Caco-2 (cell line): ENCODE data around the gene GDF10. TPM values are rescaled to one million over a fixed set of nuclear protein-coding genes. Genes with fewer than 3 reads are reported as not detected.

Source experiments
- BruUV-seq: library from RNA; stranded (reverse); fragments of 400-500 nt; replicated peaks from 2 replicates; lab custom pipeline; 2021; lab: Mats Ljungman, UMichigan
- CTCF ChIA-PET: fragments of 300-600 bp; sonication (Branson Sonifier 250); formaldehyde crosslinking; loops from one replicate; lab custom pipeline; 2022; ENCODE audit warnings: antibody characterized with exemption; lab: Charles Lee
- POLR2A ChIA-PET: fragments of 300-600 bp; sonication (Branson Sonifier 250); formaldehyde crosslinking; loops from one replicate; lab custom pipeline; 2022; ENCODE audit warnings: antibody characterized with exemption; lab: Charles Lee
- DNase-seq, 2 experiments: peaks; one replicate each; pipeline versions ENCODE4 v3.0.0 to v3.0.0-alpha.2; 2020 to 2022
- H3K27me3 ChIP-seq: replicated peaks from 2 replicates; pipeline ENCODE4 v1.6.0; 2011; ENCODE audit warnings: low read length; ENCODE audit not compliant: control insufficient read depth, insufficient read depth
- H3K36me3 ChIP-seq: 2 replicates; pipeline ENCODE4 v1.5.1; 2011; ENCODE audit warnings: low read length; ENCODE audit not compliant: control insufficient read depth, insufficient read depth
- H3K4me1 ChIP-seq: fragments of 250-450 bp; sonication (Bioruptor Pico); 2 replicates; pipeline ENCODE4 v1.5.1; 2020; ENCODE audit warnings: mild to moderate bottlenecking
- H3K4me3 ChIP-seq: 2 replicates; pipeline ENCODE4 v1.5.1; 2011; ENCODE audit warnings: low read depth, mild to moderate bottlenecking, control low read depth, low read length
- H3K9me3 ChIP-seq: fragments of 250-450 bp; sonication (Bioruptor Pico); 2 replicates; pipeline ENCODE4 v1.5.1; 2020; ENCODE audit warnings: mild to moderate bottlenecking, moderate library complexity
- H3K27ac Mint-ChIP-seq: one replicate; pipeline ENCODE4 v1.8.0; 2022; ENCODE audit warnings: mixed read lengths; ENCODE audit not compliant: unreplicated experiment
- H3K27me3 Mint-ChIP-seq: one replicate; pipeline ENCODE4 v1.8.0; 2022; ENCODE audit warnings: mixed read lengths; ENCODE audit not compliant: insufficient read depth, unreplicated experiment
- H3K36me3 Mint-ChIP-seq: one replicate; pipeline ENCODE4 v1.8.0; 2022; ENCODE audit warnings: mild to moderate bottlenecking, mixed read lengths; ENCODE audit not compliant: insufficient read depth, unreplicated experiment
- H3K4me1 Mint-ChIP-seq: one replicate; pipeline ENCODE4 v1.8.0; 2022; ENCODE audit warnings: low read depth, mixed read lengths; ENCODE audit not compliant: unreplicated experiment
- H3K4me3 Mint-ChIP-seq: one replicate; pipeline ENCODE4 v1.8.0; 2022; ENCODE audit warnings: mild to moderate bottlenecking, moderate library complexity, mixed read lengths; ENCODE audit not compliant: unreplicated experiment
- H3K9me3 Mint-ChIP-seq: one replicate; pipeline ENCODE4 v1.8.0; 2022; ENCODE audit warnings: mixed read lengths; ENCODE audit not compliant: unreplicated experiment
- intact Hi-C: fragments of 100-400 bp; cut with micrococcal nuclease; formaldehyde crosslinking; loops from one replicate; pipeline ENCODE4 v1.10.0; 2022; ENCODE audit not compliant: unreplicated experiment
- total RNA-seq: library from RNA; stranded (reverse); gene quantifications from 2 replicates; pipeline ENCODE4 v1.2.3, GENCODE V29; 2022
- TF ChIP-seq, protein P1 (sequence below), 2 experiments: fragments of 200-600 bp in 1 of 2; IDR thresholded peaks; 1 replicate in 1 of 2; 2 replicates in 1 of 2; pipeline versions ENCODE4 v1.5.1 to v1.8.0; 2011 to 2022; ENCODE audit warnings: antibody characterized with exemption in 1 of 2, control low read depth in 1 of 2, inconsistent platforms in 1 of 2, low read depth in 1 of 2, low read length in 1 of 2, mild to moderate bottlenecking in 1 of 2, moderate library complexity in 1 of 2; ENCODE audit not compliant: insufficient read depth in 1 of 2, severe bottlenecking in 1 of 2, unreplicated experiment in 1 of 2

GDF10 gene
- total RNA-seq, 1 experiment from 2014 or later: not detected

DNA sequence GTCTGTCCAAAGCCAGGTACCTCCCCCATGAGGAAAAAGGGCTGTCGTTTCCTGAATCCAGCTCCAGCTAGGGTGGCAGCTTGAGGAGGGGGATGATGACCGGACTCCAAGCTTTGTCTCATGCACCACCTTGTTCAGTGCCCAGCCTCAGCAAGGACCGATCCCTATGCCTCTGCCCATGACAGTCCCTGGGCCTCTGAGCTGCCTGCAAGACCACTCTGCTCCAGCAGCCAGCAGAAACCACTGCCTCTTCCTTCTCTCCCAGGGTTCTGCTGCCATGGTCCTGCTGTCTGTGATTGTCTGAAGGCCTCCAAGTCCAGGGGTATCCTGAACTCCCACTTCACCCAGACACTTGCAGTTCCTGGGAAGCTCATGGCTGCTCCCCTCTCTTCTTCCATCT lies 21.3 kb upstream of the GDF10 start:
- no peaks in the 10 kb centered on the region for H3K4me1 ChIP-seq
- H3K4me3 Mint-ChIP-seq: no peak overlapping the region
- H3K27me3 Mint-ChIP-seq: peaks cover 21% of the 10 kb centered on the region
- CTCF ChIA-PET: no interaction called here
- intact Hi-C loops: no loop called here
- H3K4me1 Mint-ChIP-seq: peaks cover 6% of the 10 kb centered on the region
- H3K27me3 ChIP-seq: no peaks in the 10 kb centered on the region
- H3K27ac Mint-ChIP-seq: no peak overlapping the region
- POLR2A ChIA-PET: no interaction called here
- BruUV-seq: no TSS peak
- TF ChIP-seq, protein P1, sequence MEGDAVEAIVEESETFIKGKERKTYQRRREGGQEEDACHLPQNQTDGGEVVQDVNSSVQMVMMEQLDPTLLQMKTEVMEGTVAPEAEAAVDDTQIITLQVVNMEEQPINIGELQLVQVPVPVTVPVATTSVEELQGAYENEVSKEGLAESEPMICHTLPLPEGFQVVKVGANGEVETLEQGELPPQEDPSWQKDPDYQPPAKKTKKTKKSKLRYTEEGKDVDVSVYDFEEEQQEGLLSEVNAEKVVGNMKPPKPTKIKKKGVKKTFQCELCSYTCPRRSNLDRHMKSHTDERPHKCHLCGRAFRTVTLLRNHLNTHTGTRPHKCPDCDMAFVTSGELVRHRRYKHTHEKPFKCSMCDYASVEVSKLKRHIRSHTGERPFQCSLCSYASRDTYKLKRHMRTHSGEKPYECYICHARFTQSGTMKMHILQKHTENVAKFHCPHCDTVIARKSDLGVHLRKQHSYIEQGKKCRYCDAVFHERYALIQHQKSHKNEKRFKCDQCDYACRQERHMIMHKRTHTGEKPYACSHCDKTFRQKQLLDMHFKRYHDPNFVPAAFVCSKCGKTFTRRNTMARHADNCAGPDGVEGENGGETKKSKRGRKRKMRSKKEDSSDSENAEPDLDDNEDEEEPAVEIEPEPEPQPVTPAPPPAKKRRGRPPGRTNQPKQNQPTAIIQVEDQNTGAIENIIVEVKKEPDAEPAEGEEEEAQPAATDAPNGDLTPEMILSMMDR (IDR thresholded peaks at IDR 0.05; ENCODE audit: insufficient read depth in 1 of 2, low read depth in 1 of 2, low read length in 1 of 2, severe bottlenecking in 1 of 2, unreplicated experiment in 1 of 2): no peak
- H3K4me3 ChIP-seq: no peak overlapping the region
- H3K9me3 ChIP-seq: peaks cover 9% of the 10 kb centered on the region
- H3K9me3 Mint-ChIP-seq: peaks cover under 1% of the 10 kb centered on the region
- no peak for DNase-seq
- no peaks in the 10 kb centered on the region for H3K36me3 ChIP-seq
- H3K36me3 Mint-ChIP-seq: no peaks in the 10 kb centered on the region

DNA sequence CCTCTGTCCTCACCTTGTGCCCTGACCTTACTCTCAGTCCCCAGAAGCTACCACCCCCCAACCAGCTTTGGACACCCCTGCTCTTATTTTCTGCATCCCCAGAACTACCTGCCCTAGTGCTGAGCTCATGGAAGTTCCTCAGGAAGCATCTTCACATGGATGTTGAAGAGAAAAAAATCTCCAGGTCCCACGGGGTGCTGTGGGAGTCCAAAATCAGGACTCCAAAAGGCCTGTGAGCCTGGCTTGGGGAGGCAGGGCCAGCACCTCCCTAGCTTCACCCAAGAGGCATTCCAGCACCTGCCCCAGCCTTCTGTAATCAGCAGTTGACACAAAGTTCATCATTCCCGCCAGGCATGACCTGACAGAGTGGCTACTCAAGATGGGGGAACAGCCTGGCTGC lies 20.7 kb upstream of the GDF10 start:
- Mint-ChIP-seq H3K4me1 (peaks cover 6% of the 10 kb centered on the region), H3K27me3 (peaks cover 22% of the 10 kb centered on the region), H3K4me3 (no peak overlapping the region), H3K27ac (no peak overlapping the region), H3K36me3 (no peaks in the 10 kb centered on the region), H3K9me3 (no peaks in the 10 kb centered on the region)
- BruUV-seq: no TSS peak
- ChIA-PET CTCF (no interaction called here), POLR2A (no interaction called here)
- DNase-seq: no peak
- Histone ChIP-seq H3K4me3 (no peak overlapping the region), H3K9me3 (peaks cover 4% of the 10 kb centered on the region), H3K36me3 (no peaks in the 10 kb centered on the region), H3K4me1 (no peaks in the 10 kb centered on the region), H3K27me3 (no peaks in the 10 kb centered on the region)
- intact Hi-C loops: no loop called here
- TF ChIP-seq, protein P1 (IDR thresholded peaks at IDR 0.05; ENCODE audit: insufficient read depth in 1 of 2, low read depth in 1 of 2, low read length in 1 of 2, severe bottlenecking in 1 of 2, unreplicated experiment in 1 of 2): no peak

DNA sequence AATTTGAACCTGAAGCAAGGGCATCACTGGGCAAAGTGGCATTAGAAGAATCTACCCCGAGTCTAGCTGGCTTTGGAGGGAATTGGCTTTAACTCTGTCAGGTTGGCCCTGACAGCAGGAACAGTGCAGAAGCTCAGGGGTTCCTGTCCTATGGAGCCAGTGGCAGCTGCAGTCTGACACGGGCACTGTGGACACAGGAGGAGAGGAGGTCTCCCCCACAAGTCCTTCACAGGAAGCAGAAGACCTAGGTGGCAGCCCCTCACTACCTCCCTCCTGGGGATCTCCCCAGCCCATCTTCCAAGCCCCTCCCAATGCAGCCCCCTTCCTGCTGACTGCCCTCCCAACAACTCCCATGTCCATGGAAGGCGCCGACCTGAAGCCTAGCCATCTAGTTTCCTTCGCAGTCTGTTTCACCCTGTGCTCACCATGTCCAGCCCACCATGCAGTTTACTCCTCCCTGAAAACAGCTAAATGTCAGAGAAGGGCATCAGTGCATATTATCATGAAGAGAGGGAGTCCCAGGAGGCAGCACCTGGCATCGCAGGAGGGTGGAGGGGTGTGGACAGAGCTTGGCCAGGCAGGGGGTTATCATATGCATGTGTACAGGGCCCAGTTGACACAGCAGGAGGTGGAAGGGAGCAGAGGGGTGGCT lies 17.9 kb upstream of the GDF10 start:
- ChIA-PET CTCF (no interaction called here), POLR2A (no interaction called here)
- no peak for DNase-seq
- Histone ChIP-seq H3K9me3 (no peaks in the 10 kb centered on the region), H3K4me3 (no peak overlapping the region), H3K4me1 (no peaks in the 10 kb centered on the region), H3K27me3 (no peaks in the 10 kb centered on the region), H3K36me3 (no peaks in the 10 kb centered on the region)
- Mint-ChIP-seq H3K36me3 (no peaks in the 10 kb centered on the region), H3K4me1 (peaks cover 2% of the 10 kb centered on the region), H3K27ac (no peak overlapping the region), H3K9me3 (no peaks in the 10 kb centered on the region), H3K4me3 (no peak overlapping the region), H3K27me3 (peaks cover 27% of the 10 kb centered on the region)
- TF ChIP-seq, protein P1 (IDR thresholded peaks at IDR 0.05; ENCODE audit: insufficient read depth in 1 of 2, low read depth in 1 of 2, low read length in 1 of 2, severe bottlenecking in 1 of 2, unreplicated experiment in 1 of 2): no peak
- BruUV-seq: no TSS peak
- intact Hi-C loops: no loop called here
